Fibroblast of pulmonary artery (primary cell): ENCODE data around the gene NELFA.
"Not testable (repeated sequence)": the region's sequence is repeated elsewhere in the genome, so short reads cannot be mapped to it uniquely, and the experiment has no call there.

Experiments
- DNase-seq: peaks from one replicate; pipeline ENCODE4 v3.0.0-alpha.2; 2010; ENCODE audit warnings: low read depth
- H3K4me3 ChIP-seq: replicated peaks from 2 replicates; pipeline ENCODE4 v1.5.1; 2011; ENCODE audit warnings: low read depth, mild to moderate bottlenecking, control low read depth, low read length, moderate library complexity
- TF ChIP-seq, protein P1 (sequence below): IDR thresholded peaks from 2 replicates; pipeline ENCODE4 v1.5.1; 2011; ENCODE audit warnings: mild to moderate bottlenecking, control low read depth, low read length, inconsistent platforms; ENCODE audit errors: missing control alignments

Gene NELFA

DNA sequence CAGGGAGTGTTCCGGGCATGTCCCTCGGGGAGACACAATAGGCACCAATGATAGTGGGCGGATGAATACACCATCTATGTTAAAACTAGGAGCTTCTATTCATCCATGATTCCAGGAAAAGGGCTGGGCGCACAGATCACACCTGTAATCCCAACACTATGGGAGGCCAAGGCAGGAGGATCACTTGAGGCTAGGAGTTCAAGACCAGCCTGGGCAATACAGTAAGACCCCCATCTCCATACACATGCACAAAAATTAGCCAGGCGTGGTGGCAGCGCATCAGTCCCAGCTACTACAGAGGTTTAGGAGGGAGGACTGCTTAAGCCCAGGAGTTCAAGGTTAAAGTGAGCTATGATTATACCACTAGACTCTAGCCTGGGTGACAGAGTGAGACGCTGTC is 2.4 kb downstream of the NELFA start:
- H3K4me3 ChIP-seq, result no peak overlapping the region
- TF ChIP-seq, protein P1, sequence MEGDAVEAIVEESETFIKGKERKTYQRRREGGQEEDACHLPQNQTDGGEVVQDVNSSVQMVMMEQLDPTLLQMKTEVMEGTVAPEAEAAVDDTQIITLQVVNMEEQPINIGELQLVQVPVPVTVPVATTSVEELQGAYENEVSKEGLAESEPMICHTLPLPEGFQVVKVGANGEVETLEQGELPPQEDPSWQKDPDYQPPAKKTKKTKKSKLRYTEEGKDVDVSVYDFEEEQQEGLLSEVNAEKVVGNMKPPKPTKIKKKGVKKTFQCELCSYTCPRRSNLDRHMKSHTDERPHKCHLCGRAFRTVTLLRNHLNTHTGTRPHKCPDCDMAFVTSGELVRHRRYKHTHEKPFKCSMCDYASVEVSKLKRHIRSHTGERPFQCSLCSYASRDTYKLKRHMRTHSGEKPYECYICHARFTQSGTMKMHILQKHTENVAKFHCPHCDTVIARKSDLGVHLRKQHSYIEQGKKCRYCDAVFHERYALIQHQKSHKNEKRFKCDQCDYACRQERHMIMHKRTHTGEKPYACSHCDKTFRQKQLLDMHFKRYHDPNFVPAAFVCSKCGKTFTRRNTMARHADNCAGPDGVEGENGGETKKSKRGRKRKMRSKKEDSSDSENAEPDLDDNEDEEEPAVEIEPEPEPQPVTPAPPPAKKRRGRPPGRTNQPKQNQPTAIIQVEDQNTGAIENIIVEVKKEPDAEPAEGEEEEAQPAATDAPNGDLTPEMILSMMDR, result no peak
- DNase-seq, result no peak

DNA sequence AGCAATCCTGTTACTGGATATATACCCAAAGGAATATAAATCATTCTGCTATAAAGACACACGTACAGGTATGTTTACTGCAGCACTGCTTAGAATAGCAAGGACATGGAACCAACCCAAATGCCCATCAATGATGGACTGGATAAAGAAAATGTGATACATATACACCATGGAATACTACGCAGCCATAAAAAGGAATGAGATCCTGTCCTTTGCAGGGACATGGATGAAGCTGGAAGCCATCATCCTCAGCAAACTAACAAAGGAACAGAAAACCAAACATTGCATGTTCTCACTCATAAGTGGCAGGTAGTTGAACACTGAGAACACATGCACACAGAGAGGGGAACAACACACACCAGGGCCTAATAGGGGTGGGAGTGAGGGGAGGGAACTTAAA is 5.4 kb downstream of the NELFA start:
- DNase-seq, H3K4me3 ChIP-seq: not testable (repeated sequence)

DNA sequence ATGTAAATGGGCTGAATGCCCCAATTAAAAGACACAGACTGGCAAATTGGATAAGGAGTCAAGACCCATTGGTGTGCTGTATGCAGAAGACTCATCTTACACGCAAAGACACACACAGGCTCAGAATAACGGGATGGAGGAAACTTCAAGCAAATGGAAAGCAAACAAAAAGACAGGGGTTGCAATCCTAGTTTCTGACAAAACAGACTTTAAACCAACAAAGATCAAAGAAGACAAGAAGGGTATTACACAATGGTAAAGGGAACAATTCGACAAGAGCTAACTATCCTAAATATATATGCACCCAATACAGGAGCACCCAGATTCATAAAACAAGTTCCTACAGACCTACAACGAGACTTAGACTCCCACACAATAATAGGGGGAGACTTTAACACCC is 9.5 kb downstream of the NELFA start:
- DNase-seq, H3K4me3 ChIP-seq: not testable (repeated sequence)

DNA sequence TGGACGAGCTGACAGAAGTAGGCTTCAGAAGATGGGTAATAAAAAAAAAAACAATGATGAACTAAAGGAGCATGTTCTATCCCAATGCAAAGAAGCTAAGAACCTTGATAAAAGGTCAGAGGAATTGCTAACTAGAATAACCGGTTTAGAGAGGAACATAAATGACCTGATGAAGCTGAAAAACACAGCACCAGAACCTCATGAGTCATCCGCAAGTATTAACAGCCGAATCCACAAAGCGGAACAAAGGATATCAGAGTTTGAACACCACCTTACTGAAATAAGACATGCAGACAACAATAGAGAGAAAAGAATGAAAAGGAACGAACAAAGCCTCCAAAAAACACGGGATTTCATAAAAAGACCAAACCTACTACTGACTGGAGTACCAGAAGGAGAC is 10.5 kb downstream of the NELFA start:
- TF ChIP-seq, protein P1, result no peak
- no peak for DNase-seq
- no peak overlapping the region for H3K4me3 ChIP-seq

DNA sequence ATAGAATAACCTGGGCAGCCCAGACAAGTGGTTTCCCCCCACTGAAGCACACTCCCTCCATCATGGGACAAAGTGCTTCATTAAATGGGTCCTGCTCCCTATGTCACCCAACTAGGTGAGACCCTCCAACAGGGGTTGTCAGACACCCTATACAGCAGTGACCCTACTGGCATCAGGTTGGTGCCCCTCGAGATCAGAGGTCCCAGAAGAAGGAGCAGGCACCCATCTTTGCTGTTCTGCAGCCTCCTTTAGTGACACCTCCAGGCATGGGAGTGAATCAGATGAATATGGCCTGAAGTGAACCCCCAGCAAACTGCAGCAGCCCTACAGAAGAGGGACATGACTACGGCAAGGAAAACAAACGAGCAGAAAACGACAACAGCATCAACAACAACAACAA is 11.1 kb downstream of the NELFA start:
- H3K4me3 ChIP-seq, result no peak overlapping the region
- TF ChIP-seq, protein P1, result no peak
- DNase-seq, result no peak

DNA sequence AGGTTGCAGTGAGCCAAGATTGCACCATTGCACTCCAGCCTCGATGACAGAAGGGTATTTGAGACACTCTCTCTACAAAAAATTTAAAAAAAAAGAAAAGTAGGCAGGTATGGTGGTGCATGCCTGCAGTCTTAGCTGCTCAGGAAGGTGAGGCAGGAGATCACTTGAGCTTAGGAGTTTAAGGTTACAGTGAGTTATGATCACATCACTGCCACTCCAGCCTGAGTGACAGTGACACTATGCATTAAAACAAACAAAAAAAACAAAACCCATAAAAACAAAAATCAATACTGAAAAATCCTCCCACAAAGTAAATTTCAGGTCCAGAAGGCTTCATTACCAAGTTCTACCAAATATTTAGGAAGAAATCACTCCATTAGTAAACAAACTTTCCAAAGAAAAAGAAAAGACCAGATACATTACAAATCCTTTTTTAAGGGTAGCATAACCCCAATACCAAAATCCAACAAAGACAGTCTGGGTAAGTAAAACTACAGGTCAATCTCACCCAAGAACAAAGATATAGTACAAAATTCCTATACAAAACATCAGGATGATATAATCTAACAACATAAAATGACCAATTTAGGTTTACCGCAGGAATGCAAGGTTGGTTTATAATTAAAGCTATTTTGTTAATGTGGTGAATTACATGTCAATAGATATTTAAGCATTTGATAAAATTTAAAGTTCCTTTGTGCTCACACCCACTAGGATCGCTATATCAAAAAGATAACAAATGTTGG is 11.7 kb downstream of the NELFA start:
- no peak for DNase-seq
- TF ChIP-seq, protein P1, result no peak
- H3K4me3 ChIP-seq, result no peak overlapping the region

DNA sequence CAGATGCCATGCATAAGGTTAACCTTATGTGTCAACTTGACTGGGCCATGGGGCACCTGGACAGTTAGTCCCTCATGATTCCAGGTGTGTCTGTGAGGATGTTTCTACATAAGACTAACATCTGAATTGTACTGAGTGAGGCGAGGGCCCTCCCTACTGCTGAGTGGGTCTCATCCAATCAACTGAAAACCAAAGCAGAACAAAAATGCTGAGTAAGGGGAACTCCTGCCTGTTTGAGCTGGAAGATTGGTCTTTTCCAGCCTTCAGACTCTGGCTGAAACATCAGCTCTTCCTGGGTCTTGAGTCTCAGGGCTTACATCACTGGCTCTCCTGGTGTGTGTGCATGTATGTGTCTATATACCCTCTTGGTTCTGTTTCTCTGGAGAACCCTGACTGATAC is 13.8 kb downstream of the NELFA start:
- no peak overlapping the region for H3K4me3 ChIP-seq
- TF ChIP-seq, protein P1, result no peak
- no peak for DNase-seq

DNA sequence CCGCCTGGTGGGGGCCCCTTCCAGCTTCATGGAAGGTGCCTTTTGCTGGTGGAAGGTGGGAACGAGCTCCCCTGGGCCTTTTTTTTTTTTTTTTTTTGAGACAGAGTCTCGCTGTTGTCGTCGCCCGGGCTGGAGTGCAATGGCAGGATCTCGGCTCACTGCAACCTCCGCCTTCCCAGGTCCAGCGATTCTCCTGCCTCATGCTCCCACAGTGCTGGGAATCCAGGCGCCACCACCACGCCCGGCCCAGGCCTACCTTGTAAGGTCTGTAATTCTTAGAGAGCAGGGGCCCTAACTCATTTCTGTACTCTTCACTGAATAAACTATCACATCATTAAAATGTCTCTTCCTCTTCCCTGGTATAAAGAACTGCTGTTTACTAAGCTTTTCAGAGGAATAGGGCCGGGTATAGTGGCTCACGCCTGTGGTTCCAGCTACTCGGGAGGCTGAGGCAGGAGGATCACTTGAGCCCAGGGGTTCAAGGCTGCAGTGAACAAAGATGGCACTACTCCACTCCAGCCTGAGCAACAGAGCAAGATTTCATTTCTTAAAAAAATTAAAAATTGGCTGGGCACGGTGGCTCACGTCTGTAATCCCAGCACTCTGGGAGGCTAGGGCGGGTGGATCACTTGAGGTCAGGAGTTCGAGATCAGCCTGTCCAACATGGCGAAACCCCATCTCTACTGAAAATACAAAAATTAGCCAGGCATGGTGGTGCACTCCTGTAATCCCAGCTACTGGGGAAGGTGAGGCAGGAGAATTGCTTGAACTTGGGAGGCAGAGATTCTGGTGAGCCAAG is 14.9 kb downstream of the NELFA start:
- H3K4me3 ChIP-seq, DNase-seq: not testable (repeated sequence)
